ENCODE results near the gene TMC8. TPM values are rescaled to one million over a fixed set of nuclear protein-coding genes. Genes with fewer than 3 reads are reported as not detected.

Gene TMC8
- polyA plus RNA-seq, 1 experiment: not detected

DNA sequence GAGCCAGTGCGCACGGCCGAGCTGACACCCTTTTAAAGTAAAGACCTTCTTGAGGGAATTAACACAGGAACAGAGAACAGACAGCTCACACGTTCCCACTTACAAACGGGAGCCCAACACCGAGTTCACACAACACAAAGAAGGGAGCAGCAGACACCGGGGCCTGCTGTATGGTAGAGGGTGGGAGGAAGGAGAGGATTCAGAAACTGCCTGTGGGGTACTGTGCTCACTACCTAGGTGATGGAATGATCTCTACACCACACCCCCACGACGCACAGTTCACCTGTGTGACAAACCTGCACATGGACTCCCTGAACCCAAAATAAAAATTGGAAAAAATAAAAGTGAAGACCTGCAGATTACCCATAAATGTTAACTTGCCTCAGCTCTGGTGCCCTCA lies 34.5 kb upstream of the TMC8 start:
- ChIA-PET POLR2A (no interaction called here), CTCF (interaction anchor here (1.3 to 2.0 kb wide), 2 partner anchors 11 to 154 kb away, joined by 4 to 10 read pairs; no protein-coding TSS in a partner anchor)
- H3K27ac ChIP-seq (ENCODE audit: low read depth, low read length): no peak overlapping the region
- peaks cover 8% of the 10 kb centered on the region; the same call in 1 of the 2 replicates for H3K9me3 ChIP-seq (ENCODE audit: control insufficient read depth, insufficient read depth, low read length)
- H3K27me3 ChIP-seq (ENCODE audit: control insufficient read depth, insufficient read depth, low read length): no peaks in the 10 kb centered on the region
- DNase-seq (ENCODE audit: low read depth, low spot score): no peak
- H3K4me3 ChIP-seq (ENCODE audit: low read depth, low read length): no peak overlapping the region
- TF ChIP-seq, protein P1, sequence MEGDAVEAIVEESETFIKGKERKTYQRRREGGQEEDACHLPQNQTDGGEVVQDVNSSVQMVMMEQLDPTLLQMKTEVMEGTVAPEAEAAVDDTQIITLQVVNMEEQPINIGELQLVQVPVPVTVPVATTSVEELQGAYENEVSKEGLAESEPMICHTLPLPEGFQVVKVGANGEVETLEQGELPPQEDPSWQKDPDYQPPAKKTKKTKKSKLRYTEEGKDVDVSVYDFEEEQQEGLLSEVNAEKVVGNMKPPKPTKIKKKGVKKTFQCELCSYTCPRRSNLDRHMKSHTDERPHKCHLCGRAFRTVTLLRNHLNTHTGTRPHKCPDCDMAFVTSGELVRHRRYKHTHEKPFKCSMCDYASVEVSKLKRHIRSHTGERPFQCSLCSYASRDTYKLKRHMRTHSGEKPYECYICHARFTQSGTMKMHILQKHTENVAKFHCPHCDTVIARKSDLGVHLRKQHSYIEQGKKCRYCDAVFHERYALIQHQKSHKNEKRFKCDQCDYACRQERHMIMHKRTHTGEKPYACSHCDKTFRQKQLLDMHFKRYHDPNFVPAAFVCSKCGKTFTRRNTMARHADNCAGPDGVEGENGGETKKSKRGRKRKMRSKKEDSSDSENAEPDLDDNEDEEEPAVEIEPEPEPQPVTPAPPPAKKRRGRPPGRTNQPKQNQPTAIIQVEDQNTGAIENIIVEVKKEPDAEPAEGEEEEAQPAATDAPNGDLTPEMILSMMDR (IDR thresholded peaks at IDR 0.05; ENCODE audit: low read depth, low read length): no peak

DNA sequence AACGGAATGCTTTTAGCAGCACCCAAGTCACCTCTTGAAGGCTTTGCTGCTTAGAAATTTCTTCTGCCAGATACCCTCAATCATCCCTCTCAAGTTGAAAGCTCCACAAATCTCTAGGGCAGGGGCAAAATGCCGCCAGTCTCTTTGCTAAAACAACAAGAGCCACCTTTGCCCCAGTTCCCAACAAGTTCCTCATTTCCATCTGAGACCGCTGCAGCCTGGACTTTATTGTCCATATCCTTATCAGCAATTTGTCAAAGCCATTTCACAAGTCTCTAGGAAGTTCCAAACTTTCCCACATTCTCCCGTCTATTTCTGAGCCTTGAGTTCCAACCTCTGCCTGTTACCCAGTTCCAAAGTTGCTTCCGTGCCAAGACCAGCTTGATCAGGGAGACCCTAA lies 29.5 kb upstream of the TMC8 start:
- POLR2A ChIA-PET: no interaction called here
- Histone ChIP-seq H3K27ac (ENCODE audit: low read depth, low read length) (no peak overlapping the region), H3K9me3 (ENCODE audit: control insufficient read depth, insufficient read depth, low read length) (peaks cover 8% of the 10 kb centered on the region; the same call in 1 of the 2 replicates), H3K27me3 (ENCODE audit: control insufficient read depth, insufficient read depth, low read length) (no peaks in the 10 kb centered on the region), H3K4me3 (ENCODE audit: low read depth, low read length) (no peak overlapping the region)
- no peak for DNase-seq (ENCODE audit: low read depth, low spot score)
- CTCF ChIA-PET: interaction anchor here (1.1 kb wide), 1 partner anchor 149 kb away, joined by 3 read pairs; no protein-coding TSS in a partner anchor
- TF ChIP-seq, protein P1 (IDR thresholded peaks at IDR 0.05; ENCODE audit: low read depth, low read length): no peak

DNA sequence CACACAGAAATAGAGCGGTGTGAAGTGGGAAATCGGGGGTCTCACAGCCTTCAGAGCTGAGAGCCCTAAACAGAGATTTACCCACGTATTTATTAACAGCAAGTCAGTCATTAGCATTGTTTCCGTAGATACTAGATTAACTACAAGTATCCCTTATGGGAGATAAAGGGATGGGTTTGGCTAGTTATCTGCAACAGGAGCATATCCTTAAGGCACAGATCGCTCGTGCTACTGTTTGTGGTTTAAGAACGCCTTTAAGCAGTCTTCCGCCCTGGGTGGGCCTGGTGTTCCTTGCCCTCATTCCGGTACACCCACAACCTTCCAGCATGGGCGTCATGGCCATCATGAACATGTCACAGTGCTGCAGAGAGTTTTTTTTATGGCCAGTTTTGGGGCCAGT lies 29.0 kb upstream of the TMC8 start:
- DNase-seq (ENCODE audit: low read depth, low spot score): no peak
- Histone ChIP-seq H3K27me3 (ENCODE audit: control insufficient read depth, insufficient read depth, low read length) (no peaks in the 10 kb centered on the region), H3K9me3 (ENCODE audit: control insufficient read depth, insufficient read depth, low read length) (peaks cover 8% of the 10 kb centered on the region; the same call in 1 of the 2 replicates), H3K4me3 (ENCODE audit: low read depth, low read length) (no peak overlapping the region), H3K27ac (ENCODE audit: low read depth, low read length) (no peak overlapping the region)
- CTCF ChIA-PET: no interaction called here
- POLR2A ChIA-PET: no interaction called here
- TF ChIP-seq, protein P1 (IDR thresholded peaks at IDR 0.05; ENCODE audit: low read depth, low read length): no peak

DNA sequence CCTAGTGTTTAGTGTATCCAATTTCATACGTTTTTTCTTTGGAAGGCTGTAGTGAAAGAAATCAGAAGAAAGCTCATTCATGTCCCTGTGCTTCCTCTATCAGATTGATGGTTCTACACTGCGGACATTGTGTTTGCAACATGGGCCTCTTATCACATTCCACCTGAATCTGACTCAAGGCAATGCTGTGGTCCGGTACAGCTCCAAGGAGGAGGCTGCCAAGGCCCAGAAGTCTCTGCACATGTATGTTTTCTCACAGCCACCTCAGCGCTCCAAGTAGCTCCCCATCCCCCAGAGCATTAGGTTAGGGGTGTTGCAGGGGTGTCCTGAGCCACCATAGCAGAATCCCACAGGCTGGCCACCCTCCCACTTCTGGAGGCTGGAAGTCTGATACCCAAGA lies 27.3 kb upstream of the TMC8 start:
- Histone ChIP-seq H3K9me3 (ENCODE audit: control insufficient read depth, insufficient read depth, low read length) (peaks cover 7% of the 10 kb centered on the region; the same call in 1 of the 2 replicates), H3K4me3 (ENCODE audit: low read depth, low read length) (no peak overlapping the region), H3K27ac (ENCODE audit: low read depth, low read length) (no peak overlapping the region), H3K27me3 (ENCODE audit: control insufficient read depth, insufficient read depth, low read length) (no peaks in the 10 kb centered on the region)
- CTCF ChIA-PET: interaction anchor here (0.8 to 1.2 kb wide), 2 partner anchors 18 to 84 kb away, joined by 3 read pairs; no protein-coding TSS in a partner anchor
- POLR2A ChIA-PET: no interaction called here
- TF ChIP-seq, protein P1 (IDR thresholded peaks at IDR 0.05; ENCODE audit: low read depth, low read length): no peak
- no peak for DNase-seq (ENCODE audit: low read depth, low spot score)

DNA sequence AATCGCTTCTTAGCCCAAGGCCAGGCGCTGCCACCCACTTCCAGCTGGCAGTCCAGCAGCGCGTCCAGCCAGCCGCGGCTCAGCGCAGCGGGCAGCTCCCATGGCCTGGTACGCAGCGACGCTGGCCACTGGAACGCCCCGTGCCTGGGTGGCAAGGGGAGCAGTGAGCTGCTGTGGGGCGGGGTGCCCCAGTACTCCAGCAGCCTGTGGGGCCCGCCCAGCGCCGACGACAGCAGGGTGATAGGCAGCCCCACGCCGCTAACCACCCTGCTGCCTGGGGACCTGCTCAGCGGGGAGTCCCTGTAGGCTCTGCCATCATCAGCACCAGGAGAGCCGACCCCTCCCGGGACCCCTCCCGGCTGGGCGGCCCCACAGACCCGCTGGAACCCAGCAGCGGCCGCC lies 26.0 kb upstream of the TMC8 start:
- TF ChIP-seq, protein P1 (IDR thresholded peaks at IDR 0.05; ENCODE audit: low read depth, low read length): no peak
- CTCF ChIA-PET: interaction anchor here (1.3 kb wide), 1 partner anchor 19 kb away, joined by 4 read pairs; no protein-coding TSS in a partner anchor
- H3K9me3 ChIP-seq (ENCODE audit: control insufficient read depth, insufficient read depth, low read length): 0 out of 2 replicates have a peak, but pooled peaks cover 3% of the 10 kb centered on the region
- DNase-seq (ENCODE audit: low read depth, low spot score): no peak
- H3K27me3 ChIP-seq (ENCODE audit: control insufficient read depth, insufficient read depth, low read length): no peaks in the 10 kb centered on the region
- POLR2A ChIA-PET: no interaction called here
- no peak overlapping the region for H3K27ac ChIP-seq (ENCODE audit: low read depth, low read length)
- no peak overlapping the region for H3K4me3 ChIP-seq (ENCODE audit: low read depth, low read length)

All from AG04450 (cell line).